Kidney epithelial cell (primary cell): Measurements from ENCODE around the gene STOML3. TPM values are rescaled to one million over a fixed set of nuclear protein-coding genes. Genes with fewer than 3 reads are reported as not detected.
"Not testable (repeated sequence)": the region's sequence is repeated elsewhere in the genome, so short reads cannot be mapped to it uniquely, and the experiment has no call there.

ENCODE experiments used
- DNase-seq: peaks from one replicate; pipeline ENCODE4 v3.0.0-alpha.2; 2010; ENCODE audit warnings: low read depth
- H3K27me3 ChIP-seq: 2 replicates; pipeline ENCODE4 v1.6.0; 2011; ENCODE audit warnings: low read length; ENCODE audit not compliant: control insufficient read depth, insufficient read depth
- H3K36me3 ChIP-seq: 2 replicates; pipeline ENCODE4 v1.5.1; 2011; ENCODE audit warnings: low read length; ENCODE audit not compliant: control insufficient read depth, insufficient read depth
- H3K4me3 ChIP-seq: 2 replicates; pipeline ENCODE4 v1.5.1; 2011; ENCODE audit warnings: low read depth, mild to moderate bottlenecking, control low read depth, low read length
- total RNA-seq: library from RNA; depleted of rRNA; stranded (reverse); fragments of >200 nt; gene quantifications from 2 replicates; pipeline ENCODE4 v1.2.3, GENCODE V29; 2015
- TF ChIP-seq, protein P1 (sequence below): IDR thresholded peaks from 2 replicates; pipeline ENCODE4 v1.5.1; 2011; ENCODE audit warnings: mild to moderate bottlenecking, moderate library complexity, low read length, control low read depth, inconsistent platforms; ENCODE audit not compliant: insufficient read depth, poor library complexity, severe bottlenecking

STOML3 gene
- total RNA-seq, 1 donor from 2014 or later, result not detected

DNA sequence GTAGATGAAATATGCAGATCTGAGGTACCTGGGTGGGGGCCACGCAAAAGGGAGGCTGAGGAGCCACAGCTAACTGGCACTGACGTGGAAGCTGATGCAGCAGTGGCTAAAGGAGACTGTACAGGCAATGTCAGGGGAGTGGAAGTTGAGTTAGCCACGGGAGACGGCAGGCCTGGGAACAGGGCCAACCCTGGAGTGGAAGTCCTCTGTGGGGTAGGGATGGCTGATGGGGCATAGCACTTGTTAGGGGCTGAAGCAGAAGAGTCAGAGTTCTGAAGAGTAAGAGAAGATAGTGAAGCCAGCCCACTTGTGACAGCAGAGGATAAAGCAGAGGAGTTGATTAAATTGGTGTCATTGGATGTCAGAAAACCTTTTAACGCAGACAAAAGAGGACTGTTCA is 22.8 kb upstream of the STOML3 start:
- DNase-seq, result no peak
- Histone ChIP-seq H3K4me3 (no peak overlapping the region), H3K27me3 (no peaks in the 10 kb centered on the region), H3K36me3 (peaks cover 2% of the 10 kb centered on the region)
- TF ChIP-seq, protein P1, sequence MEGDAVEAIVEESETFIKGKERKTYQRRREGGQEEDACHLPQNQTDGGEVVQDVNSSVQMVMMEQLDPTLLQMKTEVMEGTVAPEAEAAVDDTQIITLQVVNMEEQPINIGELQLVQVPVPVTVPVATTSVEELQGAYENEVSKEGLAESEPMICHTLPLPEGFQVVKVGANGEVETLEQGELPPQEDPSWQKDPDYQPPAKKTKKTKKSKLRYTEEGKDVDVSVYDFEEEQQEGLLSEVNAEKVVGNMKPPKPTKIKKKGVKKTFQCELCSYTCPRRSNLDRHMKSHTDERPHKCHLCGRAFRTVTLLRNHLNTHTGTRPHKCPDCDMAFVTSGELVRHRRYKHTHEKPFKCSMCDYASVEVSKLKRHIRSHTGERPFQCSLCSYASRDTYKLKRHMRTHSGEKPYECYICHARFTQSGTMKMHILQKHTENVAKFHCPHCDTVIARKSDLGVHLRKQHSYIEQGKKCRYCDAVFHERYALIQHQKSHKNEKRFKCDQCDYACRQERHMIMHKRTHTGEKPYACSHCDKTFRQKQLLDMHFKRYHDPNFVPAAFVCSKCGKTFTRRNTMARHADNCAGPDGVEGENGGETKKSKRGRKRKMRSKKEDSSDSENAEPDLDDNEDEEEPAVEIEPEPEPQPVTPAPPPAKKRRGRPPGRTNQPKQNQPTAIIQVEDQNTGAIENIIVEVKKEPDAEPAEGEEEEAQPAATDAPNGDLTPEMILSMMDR, result no peak

DNA sequence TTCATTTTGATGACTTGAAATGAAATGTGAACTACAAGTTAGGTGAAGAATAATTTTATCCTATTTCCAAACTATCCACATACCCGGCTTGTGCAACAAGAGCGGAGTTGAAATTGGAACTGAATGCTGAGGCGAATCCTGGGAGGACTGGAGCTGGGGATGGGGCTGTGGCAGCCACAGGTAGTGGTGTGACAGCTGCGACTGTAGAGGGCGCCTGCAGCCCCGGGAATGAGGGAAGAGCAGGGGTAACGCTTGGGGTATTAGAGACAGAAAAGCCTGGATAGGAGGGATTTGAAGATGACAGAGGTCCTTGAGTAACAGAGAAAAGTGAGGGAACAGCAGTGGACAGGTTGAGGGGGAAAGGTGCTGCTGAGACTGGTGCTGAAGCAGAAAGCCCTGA is 22.0 kb upstream of the STOML3 start:
- H3K36me3 ChIP-seq, result peaks cover 2% of the 10 kb centered on the region
- H3K4me3 ChIP-seq, result no peak overlapping the region
- TF ChIP-seq, protein P1, result no peak
- DNase-seq, result no peak
- no peaks in the 10 kb centered on the region for H3K27me3 ChIP-seq

DNA sequence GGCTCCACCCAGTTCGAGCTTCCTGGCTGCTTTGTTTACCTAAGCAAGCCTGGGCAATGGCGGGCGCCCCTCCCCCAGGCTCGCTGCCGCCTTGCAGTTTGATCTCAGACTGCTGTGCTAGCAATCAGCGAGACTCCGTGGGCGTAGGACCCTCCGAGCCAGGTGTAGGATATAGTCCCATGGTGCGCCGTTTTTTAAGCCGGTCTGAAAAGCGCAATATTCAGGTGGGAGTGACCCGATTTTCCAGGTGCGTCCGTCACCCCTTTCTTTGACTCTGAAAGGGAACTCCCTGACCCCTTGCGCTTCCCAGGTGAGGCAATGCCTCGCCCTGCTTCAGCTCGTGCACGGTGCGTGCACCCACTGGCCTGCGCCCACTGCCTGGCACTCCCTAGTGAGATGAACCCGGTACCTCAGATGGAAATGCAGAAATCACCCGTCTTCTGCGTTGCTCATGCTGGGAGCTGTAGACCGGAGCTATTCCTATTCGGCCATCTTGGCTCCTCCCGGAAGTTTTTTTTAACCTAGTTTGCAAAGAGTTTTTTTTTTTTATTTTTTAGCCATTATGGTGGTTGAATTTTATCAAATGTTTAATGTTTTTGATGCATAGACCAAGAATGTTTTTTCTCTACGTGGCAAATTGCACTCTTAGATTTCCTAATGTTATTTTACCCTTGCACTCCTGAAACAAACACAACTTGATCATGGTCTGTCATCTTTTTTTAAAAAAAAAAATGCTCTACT is 15.9 kb upstream of the STOML3 start:
- not testable (repeated sequence) for H3K4me3 ChIP-seq, H3K36me3 ChIP-seq

DNA sequence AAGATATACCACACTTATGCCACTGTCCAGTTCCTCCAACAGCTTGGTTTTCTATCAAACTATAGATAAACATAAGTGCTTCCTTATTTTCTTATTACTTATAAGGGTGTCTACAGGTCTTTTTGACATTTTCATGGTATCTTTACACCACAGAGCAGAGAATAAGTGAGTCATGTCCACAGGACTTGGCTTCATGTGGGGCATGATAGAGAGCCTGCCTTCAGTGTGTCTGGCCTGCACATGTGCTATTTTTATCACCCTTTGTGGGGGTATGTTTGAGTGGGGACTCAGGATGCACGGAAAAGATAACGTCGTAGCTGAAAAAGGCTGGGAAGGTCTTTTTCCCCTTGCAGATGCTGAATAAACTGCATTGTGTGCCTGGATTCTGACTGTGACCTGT is 8.1 kb upstream of the STOML3 start:
- Histone ChIP-seq H3K36me3 (no peaks in the 10 kb centered on the region), H3K27me3 (no peaks in the 10 kb centered on the region), H3K4me3 (no peak overlapping the region)
- no peak for DNase-seq
- TF ChIP-seq, protein P1, result no peak

More for the DNA sequence above, 15.9 kb upstream of the STOML3 start:
- not testable (repeated sequence) for H3K27me3 ChIP-seq, DNase-seq

DNA sequence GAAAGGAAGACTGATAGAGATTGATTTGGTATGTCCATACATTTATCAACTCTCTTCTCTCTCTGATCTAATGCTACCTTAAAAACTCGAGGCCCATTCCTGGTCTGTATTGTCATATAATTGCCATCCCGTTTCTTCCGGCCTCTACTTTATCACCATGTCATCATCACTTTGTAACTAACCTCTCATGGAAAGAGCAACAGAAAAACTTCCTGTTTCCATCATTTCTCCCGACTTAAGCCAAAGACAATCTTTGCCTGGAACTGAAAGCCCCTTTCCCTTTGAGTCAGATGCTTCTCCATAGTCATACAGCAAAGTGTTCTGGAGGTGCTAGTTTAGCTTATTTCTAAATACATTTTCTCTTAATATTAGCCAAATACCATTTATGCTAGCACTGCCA is 2.8 kb upstream of the STOML3 start:
- H3K4me3 ChIP-seq, result no peak overlapping the region
- no peak for DNase-seq
- no peaks in the 10 kb centered on the region for H3K27me3 ChIP-seq
- TF ChIP-seq, protein P1, result no peak
- no peaks in the 10 kb centered on the region for H3K36me3 ChIP-seq

DNA sequence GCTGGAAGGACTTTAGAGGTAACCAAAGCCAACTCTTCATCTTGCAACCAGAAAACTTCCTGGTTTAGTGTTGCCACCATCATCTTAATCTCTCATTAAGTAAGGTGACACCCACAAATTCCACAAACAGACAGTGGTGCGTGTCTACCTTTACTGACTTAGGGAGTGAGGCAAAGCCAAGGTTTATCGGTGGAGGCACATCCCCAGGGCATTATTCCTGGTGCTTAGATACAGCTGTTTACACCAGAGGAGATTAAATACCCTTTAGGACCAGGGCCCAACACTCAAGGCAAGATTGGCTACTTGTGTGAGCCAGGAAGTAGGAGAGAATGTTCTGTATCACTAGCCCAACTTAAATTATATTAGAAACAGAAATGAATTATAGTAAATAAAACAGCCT is 9.5 kb downstream of the STOML3 start:
- no peak for DNase-seq
- H3K4me3 ChIP-seq, result no peak overlapping the region
- no peaks in the 10 kb centered on the region for H3K36me3 ChIP-seq
- no peaks in the 10 kb centered on the region for H3K27me3 ChIP-seq
- TF ChIP-seq, protein P1, result no peak
